GM21515 (cell line): ENCODE data around the gene AGTRAP.

Experiments used
- ATAC-seq: cut with Tn5 transposase; IDR thresholded peaks from one replicate; pipeline ENCODE4 v1.9.1; 2021; ENCODE audit not compliant: unreplicated experiment

The AGTRAP gene

GRCh38 chr1:11782127-11782708 lies 46.3 kb downstream of the AGTRAP start:
- no peak for ATAC-seq

- ATAC-seq = no peak
Observed at GRCh38 chr1:11783556-11783955, 47.6 kb downstream of the AGTRAP start.

- no peak for ATAC-seq
Observed at GRCh38 chr1:11784256-11784992, 48.5 kb downstream of the AGTRAP start.

GRCh38 chr1:11784993-11785769 lies 49.2 kb downstream of the AGTRAP start:
- ATAC-seq = no peak

- no peak for ATAC-seq
Observed at GRCh38 chr1:11786168-11786567, 50.2 kb downstream of the AGTRAP start.

- no peak for ATAC-seq
Observed at GRCh38 chr1:11787251-11787803, 51.4 kb downstream of the AGTRAP start.

GRCh38 chr1:11787804-11788436 lies 52.0 kb downstream of the AGTRAP start:
- no peak for ATAC-seq

GRCh38 chr1:11788549-11789053 lies 52.7 kb downstream of the AGTRAP start:
- ATAC-seq = no peak

GRCh38 chr1:11789126-11790067 lies 53.5 kb downstream of the AGTRAP start:
- ATAC-seq = no peak

GRCh38 chr1:11790101-11790879 lies 54.4 kb downstream of the AGTRAP start:
- no peak for ATAC-seq

GRCh38 chr1:11790880-11791715 lies 55.2 kb downstream of the AGTRAP start:
- ATAC-seq = no peak

- no peak for ATAC-seq
Observed at GRCh38 chr1:11792106-11792505, 56.2 kb downstream of the AGTRAP start.

- no peak for ATAC-seq
Observed at GRCh38 chr1:11793819-11794218, 57.9 kb downstream of the AGTRAP start.

GRCh38 chr1:11794446-11795237 lies 58.7 kb downstream of the AGTRAP start:
- ATAC-seq = no peak

GRCh38 chr1:11795238-11795890 lies 59.4 kb downstream of the AGTRAP start:
- ATAC-seq = no peak

GRCh38 chr1:11796036-11796828 lies 60.3 kb downstream of the AGTRAP start:
- no peak for ATAC-seq
